Measurements from ENCODE around the gene INHA. TPM values are rescaled to one million over a fixed set of nuclear protein-coding genes. Genes with fewer than 3 reads are reported as not detected.

INHA gene
- total RNA-seq, 2 experiments from 2014 or later = not detected

DNA sequence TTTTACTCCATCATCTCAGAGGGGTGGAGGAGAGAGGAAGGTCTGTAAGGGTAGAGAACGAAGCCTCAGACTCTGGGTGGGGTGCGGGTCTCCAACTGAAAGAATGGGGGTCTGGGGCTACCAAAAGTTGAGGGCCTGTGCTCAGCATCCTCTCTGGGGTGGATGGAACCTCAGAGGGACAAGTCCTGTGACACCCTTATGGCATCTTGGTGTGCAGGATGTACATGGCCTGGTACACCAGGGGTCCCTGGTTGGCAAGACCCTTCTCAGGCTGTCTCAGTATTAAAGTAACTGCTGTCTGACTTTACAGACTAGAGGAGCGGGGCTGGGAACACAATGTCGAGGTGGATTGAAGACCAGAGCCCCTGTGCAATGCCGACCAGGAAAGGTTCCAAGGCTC is 53.1 kb downstream of the INHA start:
- DNase-seq = no peak
- peaks cover 3% of the 10 kb centered on the region for H3K4me1 Mint-ChIP-seq (ENCODE audit: low read depth)
- no peak overlapping the region for H3K27ac Mint-ChIP-seq
- intact Hi-C loops (cut with micrococcal nuclease) = no loop called here
- H3K36me3 Mint-ChIP-seq (ENCODE audit: low read depth) = no peaks in the 10 kb centered on the region
- H3K9me3 Mint-ChIP-seq = no peaks in the 10 kb centered on the region
- CTCF ChIA-PET = no interaction called here
- peaks cover 17% of the 10 kb centered on the region for H3K27me3 Mint-ChIP-seq (ENCODE audit: low read depth)
- no peak overlapping the region for H3K4me3 Mint-ChIP-seq

Small RNA genes lying within 50 kb of the gene (microRNA-seq; reads per million reads assigned to microRNA genes)
- not detected for gene MIR3132 (ENCODE audit: borderline microRNAs expressed, borderline replicate concordance)

Other genes with a start within 250 kb of the INHA start
- gene RESP18, start 239.6 kb upstream of the INHA start, total RNA-seq = not detected
- gene DNPEP, start 184.4 kb upstream of the INHA start, total RNA-seq = 10 to 100 TPM; 67.1 to 74.2 TPM
- not detected for gene DES, start 153.9 kb upstream of the INHA start, total RNA-seq
- gene SPEG, start 137.5 kb upstream of the INHA start, total RNA-seq = 1 to 10 TPM; 1.3 to 1.4 TPM
- gene GMPPA, start 73.4 kb upstream of the INHA start, total RNA-seq = 10 to 100 TPM; 25.2 to 28.4 TPM
- gene ASIC4, start 57.8 kb upstream of the INHA start, total RNA-seq = not detected
- gene CHPF, start 28.5 kb upstream of the INHA start, total RNA-seq = 1 to 10 TPM; 8.5 to 9.0 TPM
- 1 to 10 TPM in 1 of 2 experiments, under 1 TPM in 1; 0.86 to 1.1 TPM for gene TMEM198, start 28.3 kb upstream of the INHA start, total RNA-seq
- gene OBSL1, start 771 bp upstream of the INHA start, total RNA-seq = 1 to 10 TPM; 1.5 to 1.6 TPM
- 10 to 100 TPM; 32.1 TPM for gene STK11IP, start 25.5 kb downstream of the INHA start, total RNA-seq
- gene SLC4A3, start 55.3 kb downstream of the INHA start, total RNA-seq = not detected